ENCODE results near the gene PRODH2. TPM values are rescaled to one million over a fixed set of nuclear protein-coding genes. Genes with fewer than 3 reads are reported as not detected.

PRODH2 gene, protein sequence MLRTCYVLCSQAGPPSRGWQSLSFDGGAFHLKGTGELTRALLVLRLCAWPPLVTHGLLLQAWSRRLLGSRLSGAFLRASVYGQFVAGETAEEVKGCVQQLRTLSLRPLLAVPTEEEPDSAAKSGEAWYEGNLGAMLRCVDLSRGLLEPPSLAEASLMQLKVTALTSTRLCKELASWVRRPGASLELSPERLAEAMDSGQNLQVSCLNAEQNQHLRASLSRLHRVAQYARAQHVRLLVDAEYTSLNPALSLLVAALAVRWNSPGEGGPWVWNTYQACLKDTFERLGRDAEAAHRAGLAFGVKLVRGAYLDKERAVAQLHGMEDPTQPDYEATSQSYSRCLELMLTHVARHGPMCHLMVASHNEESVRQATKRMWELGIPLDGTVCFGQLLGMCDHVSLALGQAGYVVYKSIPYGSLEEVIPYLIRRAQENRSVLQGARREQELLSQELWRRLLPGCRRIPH
- total RNA-seq (2022; extraction: Qiagen RNA extraction; ENCODE audit: low read depth) = 0.17 to 0.50 TPM (median 0.25 TPM) in 5 replicates

DNA sequence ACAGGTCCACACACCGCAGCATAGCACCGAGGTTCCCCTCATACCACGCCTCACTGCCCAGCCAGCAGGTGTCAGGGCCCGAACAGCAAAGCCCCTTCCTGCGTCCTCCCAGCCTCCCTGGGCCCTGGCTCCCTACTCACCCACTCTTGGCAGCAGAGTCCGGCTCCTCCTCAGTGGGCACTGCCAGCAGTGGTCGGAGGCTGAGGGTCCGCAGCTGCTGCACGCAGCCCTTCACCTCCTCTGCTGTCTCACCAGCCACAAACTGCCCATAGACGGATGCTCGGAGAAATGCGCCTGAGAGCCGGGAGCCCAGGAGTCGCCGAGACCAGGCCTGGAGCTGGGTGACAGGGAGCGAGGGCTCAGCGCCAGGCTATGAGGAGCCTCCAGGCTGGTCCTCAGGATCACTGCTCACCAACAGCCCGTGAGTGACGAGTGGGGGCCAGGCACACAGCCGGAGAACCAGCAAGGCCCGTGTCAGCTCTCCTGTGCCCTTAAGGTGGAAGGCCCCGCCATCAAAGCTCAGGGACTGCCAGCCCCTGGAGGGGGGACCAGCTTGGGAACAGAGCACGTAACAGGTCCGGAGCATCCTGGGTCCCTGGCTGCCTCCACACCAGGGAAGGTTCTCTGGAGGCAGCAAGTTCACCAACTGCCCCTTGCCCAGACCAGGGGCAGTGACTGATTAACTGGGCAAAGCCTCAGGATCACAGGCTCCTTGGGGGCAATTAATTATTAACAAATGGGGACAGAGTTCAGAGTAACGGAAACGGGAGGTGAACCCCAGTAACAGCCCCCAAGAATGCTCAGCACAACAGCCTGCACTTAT is at the start of gene PRODH2:
TSS of gene PRODH2 (minus strand) at position 626 of the 823 bp plus-strand sequence. CDS start at position 586, 40 bp downstream.

GRCh38 chr19:35856546-35857149 is 44.0 kb upstream of the PRODH2 start, which contains the start of gene KIRREL2:
TSS of gene KIRREL2 (plus strand) at chr19:35856911. CDS start at chr19:35857120, 209 bp downstream.

DNA sequence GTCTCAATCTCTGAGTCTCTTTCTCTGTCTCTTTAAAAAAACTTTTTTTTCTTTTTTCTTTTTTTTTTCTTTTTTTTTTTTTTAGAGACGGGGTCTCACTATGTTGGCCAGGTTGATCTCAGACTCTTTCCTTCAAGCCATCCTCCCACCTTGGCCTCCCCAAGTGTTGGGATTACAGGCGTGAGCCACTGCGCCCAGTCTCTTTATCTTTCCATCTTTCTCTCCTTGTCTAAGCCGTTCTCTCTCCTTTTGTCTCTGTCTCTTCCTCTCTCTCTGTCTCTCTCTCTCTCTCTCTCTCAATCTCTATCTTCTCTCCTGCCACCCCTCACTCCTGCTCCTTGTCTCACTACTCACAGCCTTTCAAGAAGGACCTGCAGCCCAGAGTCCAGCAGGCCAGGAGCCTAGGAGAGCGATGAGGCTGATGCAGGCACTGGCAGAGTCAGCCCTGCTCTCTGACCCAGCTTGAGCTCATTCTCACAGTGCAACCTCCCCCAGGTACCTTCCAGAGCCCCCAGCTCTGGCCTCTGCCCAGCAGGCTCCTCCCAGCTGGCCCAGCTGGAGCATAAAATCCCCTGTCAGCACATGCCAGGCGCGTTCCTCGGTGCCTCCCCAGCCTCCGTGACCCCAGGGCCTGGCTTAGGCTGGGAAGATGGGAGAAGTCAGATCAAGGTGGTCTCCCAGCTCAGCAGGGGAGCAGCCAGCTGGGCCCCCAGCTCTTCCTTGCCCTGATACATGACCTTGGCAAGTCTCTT is 39.6 kb upstream of the PRODH2 start, which contains the start of gene NPHS1:
TSS of gene NPHS1 (minus strand) at position 476 of the 752 bp plus-strand sequence. CDS start 667 bp downstream, outside the sequence.

DNA sequence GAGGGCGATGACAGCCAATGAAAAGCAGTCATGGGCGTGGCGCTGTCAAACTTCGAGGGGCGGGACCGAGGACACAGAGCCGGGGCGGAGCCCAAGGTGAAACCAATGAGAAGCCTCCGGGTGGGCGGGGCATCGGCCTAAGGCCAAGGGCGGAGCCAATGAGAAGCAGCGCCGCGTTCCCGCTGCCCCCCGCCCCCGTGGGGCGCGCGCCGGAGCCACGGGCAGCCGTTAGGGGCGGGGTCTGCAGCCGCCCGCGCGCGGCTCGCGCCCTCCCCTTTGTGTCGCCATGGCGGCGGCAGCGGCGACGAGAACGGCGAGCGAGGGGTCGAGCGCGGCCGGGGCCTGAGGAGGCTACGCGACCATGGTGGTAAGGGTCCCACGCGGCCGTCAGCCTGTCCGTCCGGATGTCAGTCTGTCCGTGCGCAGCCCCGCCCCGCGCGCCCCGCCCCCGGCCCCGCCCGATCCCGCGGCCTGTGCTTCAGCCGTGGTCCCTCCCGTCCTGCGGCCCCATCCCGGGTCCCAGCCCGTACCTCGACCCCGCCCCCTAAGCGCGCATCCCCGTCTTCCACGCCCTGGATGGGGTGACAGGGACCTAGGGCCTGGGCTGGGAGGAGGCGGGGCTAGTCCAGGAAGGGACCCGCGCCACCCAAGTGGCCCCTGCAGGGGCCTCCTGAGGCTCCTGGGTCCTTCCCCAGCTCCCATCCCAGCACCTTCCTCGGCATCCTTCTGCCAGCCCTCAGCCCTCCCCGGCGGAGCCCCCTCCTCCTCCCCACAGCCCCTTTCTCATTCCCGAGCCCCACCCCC is 37.1 kb downstream of the PRODH2 start, which contains the start of gene ARHGAP33:
TSS of gene ARHGAP33 (plus strand) at position 267 of the 804 bp plus-strand sequence. CDS start at position 362, 95 bp downstream.

DNA sequence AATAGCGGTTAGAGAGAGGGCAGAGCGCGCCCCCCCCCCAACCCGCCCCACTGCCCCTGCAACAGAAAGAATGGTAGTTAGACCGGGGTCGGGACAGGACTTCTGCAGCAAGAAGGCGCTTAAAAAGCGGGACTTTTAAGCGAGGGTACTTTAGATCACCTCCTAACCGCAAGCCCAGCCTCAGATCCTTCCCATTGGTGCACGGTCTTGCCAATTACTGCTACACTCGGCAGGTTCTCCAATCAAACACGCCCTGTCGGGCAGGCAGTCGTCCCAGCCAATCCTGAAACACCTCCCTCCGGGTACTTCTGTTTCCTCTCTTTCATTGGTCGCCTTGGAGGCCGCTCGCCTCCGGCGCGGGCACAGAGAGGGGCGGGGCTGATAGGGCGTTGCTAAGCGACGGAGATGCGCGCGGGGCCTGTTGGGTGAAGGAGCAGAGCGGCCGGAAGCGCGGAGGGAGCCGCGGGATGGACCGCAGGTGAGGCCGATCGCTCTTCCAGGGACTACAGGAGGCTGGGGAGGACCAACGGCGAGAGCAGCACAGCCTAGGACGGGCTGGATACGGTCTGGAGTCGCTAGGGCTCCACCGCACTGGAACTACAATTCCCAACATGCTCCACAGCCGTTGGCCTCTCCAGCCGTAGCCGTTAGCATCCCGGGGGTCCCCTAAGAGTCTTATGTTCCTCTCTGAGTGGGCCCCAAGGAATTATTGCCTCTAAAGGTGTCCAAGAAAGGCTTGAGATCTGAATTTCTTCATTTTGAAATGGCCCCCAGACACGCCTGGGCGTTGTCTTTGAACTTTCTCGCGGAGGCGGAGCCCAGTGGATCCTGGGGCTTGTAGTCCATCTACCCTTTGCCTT is 54.7 kb downstream of the PRODH2 start, which contains the start of gene PROSER3:
TSS of gene PROSER3 (plus strand) at position 428 of the 860 bp plus-strand sequence. CDS start at position 468, 40 bp downstream.

GRCh38 chr19:35756377-35757230 is 56.0 kb downstream of the PRODH2 start, which contains the start of gene HSPB6:
TSS of gene HSPB6 (minus strand) at chr19:35757029. CDS start at chr19:35757008, 21 bp downstream.

Other genes starting within 250 kb of the PRODH2 start
- gene ATP4A, start 249.2 kb downstream of the PRODH2 start, total RNA-seq (2022; extraction: Qiagen RNA extraction; ENCODE audit: low read depth) = 0.01 TPM in 1 of 5 replicates, not detected in the others
- gene PMIS2, start 226.7 kb downstream of the PRODH2 start, total RNA-seq (2022; extraction: Qiagen RNA extraction; ENCODE audit: low read depth) = not detected in 5 replicates
- gene HAUS5, start 200.1 kb downstream of the PRODH2 start, total RNA-seq (2022; extraction: Qiagen RNA extraction; ENCODE audit: low read depth) = 12.9 to 17.2 TPM (median 14.8 TPM) in 5 replicates
- 143 to 210 TPM (median 201 TPM) in 5 replicates for gene RBM42, start 183.8 kb downstream of the PRODH2 start, total RNA-seq (2022; extraction: Qiagen RNA extraction; ENCODE audit: low read depth)
- gene ETV2, start 171.1 kb downstream of the PRODH2 start, total RNA-seq (2022; extraction: Qiagen RNA extraction; ENCODE audit: low read depth) = 1.5 to 2.6 TPM (median 2.4 TPM) in 5 replicates
- 1,280 to 1,484 TPM (median 1,422 TPM) in 5 replicates for gene COX6B1, start 164.5 kb downstream of the PRODH2 start, total RNA-seq (2022; extraction: Qiagen RNA extraction; ENCODE audit: low read depth)
- 0.62 to 1.1 TPM (median 0.86 TPM) in 5 replicates for gene UPK1A, start 146.3 kb downstream of the PRODH2 start, total RNA-seq (2022; extraction: Qiagen RNA extraction; ENCODE audit: low read depth)
- not detected in 5 replicates for gene ZBTB32, start 108.3 kb downstream of the PRODH2 start, total RNA-seq (2022; extraction: Qiagen RNA extraction; ENCODE audit: low read depth)
- 51.4 to 66.0 TPM (median 58.9 TPM) in 5 replicates for gene KMT2B, start 94.8 kb downstream of the PRODH2 start, total RNA-seq (2022; extraction: Qiagen RNA extraction; ENCODE audit: low read depth)
- 9.3 to 12.6 TPM (median 11.0 TPM) in 5 replicates for gene IGFLR1, start 70.4 kb downstream of the PRODH2 start, total RNA-seq (2022; extraction: Qiagen RNA extraction; ENCODE audit: low read depth)
- gene U2AF1L4, start 67.4 kb downstream of the PRODH2 start, total RNA-seq (2022; extraction: Qiagen RNA extraction; ENCODE audit: low read depth) = 26.6 to 28.4 TPM (median 27.0 TPM) in 5 replicates
- gene PSENEN, start 67.2 kb downstream of the PRODH2 start, total RNA-seq (2022; extraction: Qiagen RNA extraction; ENCODE audit: low read depth) = 278 to 327 TPM (median 289 TPM) in 5 replicates
- gene LIN37, start 64.3 kb downstream of the PRODH2 start, total RNA-seq (2022; extraction: Qiagen RNA extraction; ENCODE audit: low read depth) = 17.4 to 27.7 TPM (median 23.3 TPM) in 5 replicates
- gene HSPB6, start 55.8 kb downstream of the PRODH2 start, total RNA-seq (2022; extraction: Qiagen RNA extraction; ENCODE audit: low read depth) = 0.26 to 0.50 TPM (median 0.38 TPM) in 5 replicates
- gene PROSER3, start 54.7 kb downstream of the PRODH2 start, total RNA-seq (2022; extraction: Qiagen RNA extraction; ENCODE audit: low read depth) = 23.9 to 34.7 TPM (median 27.4 TPM) in 5 replicates
- 3.5 to 8.1 TPM (median 5.6 TPM) in 5 replicates for gene ARHGAP33, start 37.3 kb downstream of the PRODH2 start, total RNA-seq (2022; extraction: Qiagen RNA extraction; ENCODE audit: low read depth)
- gene NPHS1, start 39.7 kb upstream of the PRODH2 start, total RNA-seq (2022; extraction: Qiagen RNA extraction; ENCODE audit: low read depth) = 0.41 to 0.83 TPM (median 0.49 TPM) in 5 replicates
- 0.47 to 0.65 TPM (median 0.51 TPM) in 5 replicates for gene KIRREL2, start 44.1 kb upstream of the PRODH2 start, total RNA-seq (2022; extraction: Qiagen RNA extraction; ENCODE audit: low read depth)
- gene APLP1, start 55.7 kb upstream of the PRODH2 start, total RNA-seq (2022; extraction: Qiagen RNA extraction; ENCODE audit: low read depth) = 66.5 to 99.5 TPM (median 89.7 TPM) in 5 replicates
- 6.9 to 9.4 TPM (median 8.2 TPM) in 5 replicates for gene NFKBID, start 87.7 kb upstream of the PRODH2 start, total RNA-seq (2022; extraction: Qiagen RNA extraction; ENCODE audit: low read depth)
- gene HCST, start 89.7 kb upstream of the PRODH2 start, total RNA-seq (2022; extraction: Qiagen RNA extraction; ENCODE audit: low read depth) = 0.40 to 0.81 TPM (median 0.57 TPM) in 4 of 5 replicates, not detected in the other
- gene TYROBP, start 95.5 kb upstream of the PRODH2 start, total RNA-seq (2022; extraction: Qiagen RNA extraction; ENCODE audit: low read depth) = not detected in 5 replicates
- 16.7 to 26.3 TPM (median 20.5 TPM) in 5 replicates for gene LRFN3, start 123.5 kb upstream of the PRODH2 start, total RNA-seq (2022; extraction: Qiagen RNA extraction; ENCODE audit: low read depth)
- 30.3 to 52.4 TPM (median 46.9 TPM) in 5 replicates for gene SDHAF1, start 182.3 kb upstream of the PRODH2 start, total RNA-seq (2022; extraction: Qiagen RNA extraction; ENCODE audit: low read depth)
- 0.23 to 0.50 TPM (median 0.36 TPM) in 4 of 5 replicates, not detected in the other for gene SYNE4, start 196.0 kb upstream of the PRODH2 start, total RNA-seq (2022; extraction: Qiagen RNA extraction; ENCODE audit: low read depth)
- gene ALKBH6, start 201.4 kb upstream of the PRODH2 start, total RNA-seq (2022; extraction: Qiagen RNA extraction; ENCODE audit: low read depth) = 23.1 to 33.9 TPM (median 26.5 TPM) in 5 replicates
- 0.83 to 1.4 TPM (median 1.0 TPM) in 5 replicates for gene CLIP3, start 220.0 kb upstream of the PRODH2 start, total RNA-seq (2022; extraction: Qiagen RNA extraction; ENCODE audit: low read depth)
- gene THAP8, start 241.4 kb upstream of the PRODH2 start, total RNA-seq (2022; extraction: Qiagen RNA extraction; ENCODE audit: low read depth) = 4.1 to 7.8 TPM (median 6.5 TPM) in 5 replicates
- 21.2 to 28.4 TPM (median 26.8 TPM) in 5 replicates for gene WDR62, start 242.1 kb upstream of the PRODH2 start, total RNA-seq (2022; extraction: Qiagen RNA extraction; ENCODE audit: low read depth)

Data from A549 treated with CpdA at 1 μM for 4 hours (cell line).